Measurements from ENCODE around the gene MAL. TPM values are rescaled to one million over a fixed set of nuclear protein-coding genes. Genes with fewer than 3 reads are reported as not detected.

Gene MAL
- total and polyA plus RNA-seq, 2 experiments from 2014 or later, result 0.24 to 0.31 TPM

DNA sequence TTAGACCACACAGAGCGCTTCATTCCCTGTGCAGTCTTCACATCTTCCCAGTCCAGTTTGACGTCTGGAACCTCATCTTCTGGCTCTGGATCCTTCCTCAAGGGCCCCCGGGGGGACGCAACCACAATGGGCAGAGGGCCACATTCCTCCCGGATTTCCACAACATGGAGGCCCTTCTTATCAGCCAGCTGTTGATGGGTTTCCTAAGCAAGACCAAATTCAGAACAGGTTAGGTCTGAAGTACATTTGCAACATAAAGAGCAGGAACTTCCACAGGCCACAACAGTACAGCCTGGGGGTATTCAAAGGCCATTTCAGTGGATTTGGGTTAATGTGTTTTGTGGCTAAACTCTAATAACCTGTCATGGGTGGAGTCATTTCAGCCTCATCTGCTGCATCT, 61.9 kb downstream of the MAL start (continued):
- TF ChIP-seq, protein P1, sequence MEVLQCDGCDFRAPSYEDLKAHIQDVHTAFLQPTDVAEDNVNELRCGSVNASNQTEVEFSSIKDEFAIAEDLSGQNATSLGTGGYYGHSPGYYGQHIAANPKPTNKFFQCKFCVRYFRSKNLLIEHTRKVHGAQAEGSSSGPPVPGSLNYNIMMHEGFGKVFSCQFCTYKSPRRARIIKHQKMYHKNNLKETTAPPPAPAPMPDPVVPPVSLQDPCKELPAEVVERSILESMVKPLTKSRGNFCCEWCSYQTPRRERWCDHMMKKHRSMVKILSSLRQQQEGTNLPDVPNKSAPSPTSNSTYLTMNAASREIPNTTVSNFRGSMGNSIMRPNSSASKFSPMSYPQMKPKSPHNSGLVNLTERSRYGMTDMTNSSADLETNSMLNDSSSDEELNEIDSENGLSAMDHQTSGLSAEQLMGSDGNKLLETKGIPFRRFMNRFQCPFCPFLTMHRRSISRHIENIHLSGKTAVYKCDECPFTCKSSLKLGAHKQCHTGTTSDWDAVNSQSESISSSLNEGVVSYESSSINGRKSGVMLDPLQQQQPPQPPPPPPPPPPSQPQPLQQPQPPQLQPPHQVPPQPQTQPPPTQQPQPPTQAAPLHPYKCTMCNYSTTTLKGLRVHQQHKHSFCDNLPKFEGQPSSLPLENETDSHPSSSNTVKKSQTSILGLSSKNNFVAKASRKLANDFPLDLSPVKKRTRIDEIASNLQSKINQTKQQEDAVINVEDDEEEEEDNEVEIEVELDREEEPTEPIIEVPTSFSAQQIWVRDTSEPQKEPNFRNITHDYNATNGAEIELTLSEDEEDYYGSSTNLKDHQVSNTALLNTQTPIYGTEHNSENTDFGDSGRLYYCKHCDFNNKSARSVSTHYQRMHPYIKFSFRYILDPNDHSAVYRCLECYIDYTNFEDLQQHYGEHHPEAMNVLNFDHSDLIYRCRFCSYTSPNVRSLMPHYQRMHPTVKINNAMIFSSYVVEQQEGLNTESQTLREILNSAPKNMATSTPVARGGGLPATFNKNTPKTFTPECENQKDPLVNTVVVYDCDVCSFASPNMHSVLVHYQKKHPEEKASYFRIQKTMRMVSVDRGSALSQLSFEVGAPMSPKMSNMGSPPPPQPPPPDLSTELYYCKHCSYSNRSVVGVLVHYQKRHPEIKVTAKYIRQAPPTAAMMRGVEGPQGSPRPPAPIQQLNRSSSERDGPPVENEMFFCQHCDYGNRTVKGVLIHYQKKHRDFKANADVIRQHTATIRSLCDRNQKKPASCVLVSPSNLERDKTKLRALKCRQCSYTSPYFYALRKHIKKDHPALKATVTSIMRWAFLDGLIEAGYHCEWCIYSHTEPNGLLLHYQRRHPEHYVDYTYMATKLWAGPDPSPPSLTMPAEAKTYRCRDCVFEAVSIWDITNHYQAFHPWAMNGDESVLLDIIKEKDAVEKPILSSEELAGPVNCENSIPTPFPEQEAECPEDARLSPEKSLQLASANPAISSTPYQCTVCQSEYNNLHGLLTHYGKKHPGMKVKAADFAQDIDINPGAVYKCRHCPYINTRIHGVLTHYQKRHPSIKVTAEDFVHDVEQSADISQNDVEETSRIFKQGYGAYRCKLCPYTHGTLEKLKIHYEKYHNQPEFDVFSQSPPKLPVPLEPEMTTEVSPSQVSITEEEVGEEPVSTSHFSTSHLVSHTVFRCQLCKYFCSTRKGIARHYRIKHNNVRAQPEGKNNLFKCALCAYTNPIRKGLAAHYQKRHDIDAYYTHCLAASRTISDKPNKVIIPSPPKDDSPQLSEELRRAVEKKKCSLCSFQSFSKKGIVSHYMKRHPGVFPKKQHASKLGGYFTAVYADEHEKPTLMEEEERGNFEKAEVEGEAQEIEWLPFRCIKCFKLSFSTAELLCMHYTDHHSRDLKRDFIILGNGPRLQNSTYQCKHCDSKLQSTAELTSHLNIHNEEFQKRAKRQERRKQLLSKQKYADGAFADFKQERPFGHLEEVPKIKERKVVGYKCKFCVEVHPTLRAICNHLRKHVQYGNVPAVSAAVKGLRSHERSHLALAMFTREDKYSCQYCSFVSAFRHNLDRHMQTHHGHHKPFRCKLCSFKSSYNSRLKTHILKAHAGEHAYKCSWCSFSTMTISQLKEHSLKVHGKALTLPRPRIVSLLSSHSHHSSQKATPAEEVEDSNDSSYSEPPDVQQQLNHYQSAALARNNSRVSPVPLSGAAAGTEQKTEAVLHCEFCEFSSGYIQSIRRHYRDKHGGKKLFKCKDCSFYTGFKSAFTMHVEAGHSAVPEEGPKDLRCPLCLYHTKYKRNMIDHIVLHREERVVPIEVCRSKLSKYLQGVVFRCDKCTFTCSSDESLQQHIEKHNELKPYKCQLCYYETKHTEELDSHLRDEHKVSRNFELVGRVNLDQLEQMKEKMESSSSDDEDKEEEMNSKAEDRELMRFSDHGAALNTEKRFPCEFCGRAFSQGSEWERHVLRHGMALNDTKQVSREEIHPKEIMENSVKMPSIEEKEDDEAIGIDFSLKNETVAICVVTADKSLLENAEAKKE (CRISPR knock-in tag; IDR thresholded peaks at IDR 0.05), result no peak
- TF ChIP-seq EZH2phosphoT487 (IDR thresholded peaks at IDR 0.05; ENCODE audit: unreplicated experiment) (no peak), ZNF114 (CRISPR knock-in tag; IDR thresholded peaks at IDR 0.05) (no peak), EZH2 (IDR thresholded peaks at IDR 0.05; ENCODE audit: low read depth, unreplicated experiment) (no peak)

DNA sequence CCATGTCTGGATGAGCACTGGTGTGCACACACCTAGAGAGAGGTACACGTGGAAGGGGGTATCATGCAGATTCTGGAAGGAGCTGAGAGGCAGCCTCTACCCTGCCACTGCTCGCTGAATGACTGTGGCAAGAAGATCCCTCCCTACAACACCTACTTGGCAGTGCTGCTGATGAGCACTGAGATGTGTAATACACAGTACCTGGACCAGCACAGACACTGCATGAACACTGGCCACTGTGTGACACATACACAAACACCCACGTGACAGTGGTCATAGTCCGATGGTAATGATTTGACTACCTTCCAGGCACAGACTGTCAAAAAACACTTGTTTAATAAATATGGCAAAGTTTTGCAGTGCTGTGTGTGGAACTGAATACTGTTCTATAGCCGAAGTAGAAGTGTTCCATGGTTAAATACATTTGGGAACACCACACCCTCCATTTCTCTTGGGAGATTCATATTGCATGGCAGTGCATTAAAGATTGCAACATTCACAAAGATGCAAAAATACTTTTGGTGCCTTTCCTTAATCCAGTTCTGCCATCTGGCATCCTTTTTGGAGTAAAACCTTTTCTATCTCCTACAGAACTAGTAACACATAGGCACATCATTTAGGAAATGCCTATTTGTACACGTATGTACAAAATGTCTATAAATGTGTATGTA, 66.5 kb downstream of the MAL start:
- H3K9me2 ChIP-seq (ENCODE audit: insufficient read depth), result no peaks in the 10 kb centered on the region
- H3K36me3 ChIP-seq (ENCODE audit: insufficient read depth), result peaks cover 12% of the 10 kb centered on the region
- no peaks in the 10 kb centered on the region for H3K27me3 ChIP-seq (ENCODE audit: insufficient read depth)
- H3K4me1 ChIP-seq (ENCODE audit: insufficient read depth), result peaks cover 10% of the 10 kb centered on the region; the same call in 1 of the 2 replicates
- DNase-seq (ENCODE audit: low spot score) (no peak), ATAC-seq (no peak)
- no peak overlapping the region for H3K4me3 Mint-ChIP-seq
- H3K27ac Mint-ChIP-seq, result no peak overlapping the region
- no peak overlapping the region for H2AFZ ChIP-seq
- peaks cover 78% of the 10 kb centered on the region for H3K36me3 Mint-ChIP-seq (ENCODE audit: low read depth)
- peaks cover 3% of the 10 kb centered on the region for H3K27me3 Mint-ChIP-seq (ENCODE audit: insufficient read depth, low read depth, poor library complexity)
- no peak overlapping the region for H3K4me3 ChIP-seq
- peaks cover 13% of the 10 kb centered on the region; the same call in 1 of the 2 replicates for H4K20me1 ChIP-seq (replicated peaks; ENCODE audit: insufficient read depth)
- peaks cover 36% of the 10 kb centered on the region for H3K79me2 ChIP-seq (replicated peaks; ENCODE audit: insufficient read depth)
- H3F3A ChIP-seq (replicated peaks; ENCODE audit: low read depth), result no peaks in the 10 kb centered on the region
- H3K4me2 ChIP-seq, result no peak overlapping the region
- peaks cover 11% of the 10 kb centered on the region for H3K4me1 Mint-ChIP-seq
- H3K27ac ChIP-seq (ENCODE audit: low read depth), result no peak overlapping the region
- peaks cover 9% of the 10 kb centered on the region; the same call in 1 of the 3 replicates for H3K9me3 Mint-ChIP-seq
- TF ChIP-seq CREB1 (CRISPR knock-in tag; IDR thresholded peaks at IDR 0.05; ENCODE audit: low read depth) (no peak), ZNF114 (CRISPR knock-in tag; IDR thresholded peaks at IDR 0.05) (no peak), JUNB (IDR thresholded peaks at IDR 0.05; ENCODE audit: unreplicated experiment) (no peak)
- TF ChIP-seq, protein P2, sequence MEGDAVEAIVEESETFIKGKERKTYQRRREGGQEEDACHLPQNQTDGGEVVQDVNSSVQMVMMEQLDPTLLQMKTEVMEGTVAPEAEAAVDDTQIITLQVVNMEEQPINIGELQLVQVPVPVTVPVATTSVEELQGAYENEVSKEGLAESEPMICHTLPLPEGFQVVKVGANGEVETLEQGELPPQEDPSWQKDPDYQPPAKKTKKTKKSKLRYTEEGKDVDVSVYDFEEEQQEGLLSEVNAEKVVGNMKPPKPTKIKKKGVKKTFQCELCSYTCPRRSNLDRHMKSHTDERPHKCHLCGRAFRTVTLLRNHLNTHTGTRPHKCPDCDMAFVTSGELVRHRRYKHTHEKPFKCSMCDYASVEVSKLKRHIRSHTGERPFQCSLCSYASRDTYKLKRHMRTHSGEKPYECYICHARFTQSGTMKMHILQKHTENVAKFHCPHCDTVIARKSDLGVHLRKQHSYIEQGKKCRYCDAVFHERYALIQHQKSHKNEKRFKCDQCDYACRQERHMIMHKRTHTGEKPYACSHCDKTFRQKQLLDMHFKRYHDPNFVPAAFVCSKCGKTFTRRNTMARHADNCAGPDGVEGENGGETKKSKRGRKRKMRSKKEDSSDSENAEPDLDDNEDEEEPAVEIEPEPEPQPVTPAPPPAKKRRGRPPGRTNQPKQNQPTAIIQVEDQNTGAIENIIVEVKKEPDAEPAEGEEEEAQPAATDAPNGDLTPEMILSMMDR (conservative IDR thresholded peaks at IDR 0.05; ENCODE audit: low read depth in 2 of 2), result no peak
- TF ChIP-seq, protein P1 (CRISPR knock-in tag; IDR thresholded peaks at IDR 0.05), result no peak
